HG03175 (cell line): ENCODE results near the gene TRPV4.
"Not testable (repeated sequence)": the region's sequence is repeated elsewhere in the genome, so short reads cannot be mapped to it uniquely, and the experiment has no call there.

Experiments used
- ATAC-seq: cut with Tn5 transposase; IDR thresholded peaks from one replicate; pipeline ENCODE4 v1.9.1; 2021; ENCODE audit warnings: mild to moderate bottlenecking, moderate library complexity; ENCODE audit not compliant: unreplicated experiment

TRPV4 gene

DNA sequence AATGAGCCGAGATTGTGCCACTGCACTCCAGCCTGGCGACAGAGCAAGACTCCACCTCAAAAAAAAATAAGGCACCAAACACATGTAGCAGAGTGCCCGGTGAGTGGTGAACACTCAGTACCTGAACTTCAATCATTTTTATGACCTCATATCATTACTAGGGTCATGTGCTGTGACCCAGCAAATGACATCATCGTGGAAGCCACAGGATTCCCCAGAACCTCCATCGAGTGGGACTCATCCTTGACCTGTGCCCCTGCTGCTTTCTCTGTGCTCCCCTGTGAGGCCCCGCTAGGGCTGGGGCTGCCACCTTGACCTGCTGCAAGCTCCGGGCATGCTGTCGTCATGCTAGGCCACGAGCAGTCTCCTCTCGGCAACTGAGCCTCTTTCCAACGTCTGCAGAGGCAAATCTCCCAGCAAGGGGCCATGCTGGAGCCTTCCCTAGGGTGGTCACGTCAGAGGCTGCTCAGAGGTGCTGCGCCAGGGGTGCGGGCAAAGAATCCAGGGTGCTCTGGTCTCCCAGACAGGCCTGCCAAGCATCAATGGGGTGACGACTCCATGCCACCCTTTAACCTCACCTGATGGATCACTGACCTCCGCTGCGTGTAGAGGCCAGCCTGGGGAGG is 28.6 kb upstream of the TRPV4 start:
- ATAC-seq, result no peak

GRCh38 chr12:109860977-109861376 is 27.8 kb upstream of the TRPV4 start:
- ATAC-seq, result no peak

GRCh38 chr12:109858764-109859163 is 25.6 kb upstream of the TRPV4 start:
- ATAC-seq, result no peak

- no peak for ATAC-seq
Measured at GRCh38 chr12:109857715-109858114, 24.5 kb upstream of the TRPV4 start.

- ATAC-seq, result no peak
Measured at GRCh38 chr12:109855377-109855776, 22.2 kb upstream of the TRPV4 start.

GRCh38 chr12:109850518-109850917 is 17.3 kb upstream of the TRPV4 start:
- ATAC-seq, result not testable (repeated sequence)

GRCh38 chr12:109847142-109847735 is 14.0 kb upstream of the TRPV4 start:
- ATAC-seq, result no peak

DNA sequence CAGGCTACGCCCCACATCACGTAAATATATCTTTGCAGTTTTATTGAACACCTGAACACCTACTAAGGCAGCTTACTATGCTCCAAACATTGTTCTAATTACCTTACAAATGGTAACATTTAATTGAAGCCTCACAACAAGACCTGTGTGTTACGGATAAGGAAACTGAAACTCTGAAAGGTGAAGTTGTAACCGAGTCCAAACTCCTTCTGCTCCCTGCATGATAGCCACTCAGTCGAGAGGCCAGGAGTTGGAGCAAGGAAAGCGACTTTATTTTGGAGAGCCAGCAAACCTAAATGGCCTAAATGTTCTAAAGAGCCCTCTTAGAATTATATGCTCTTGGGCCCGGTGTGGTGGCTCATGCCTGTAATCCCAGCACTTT is 12.6 kb upstream of the TRPV4 start:
- ATAC-seq, result no peak

DNA sequence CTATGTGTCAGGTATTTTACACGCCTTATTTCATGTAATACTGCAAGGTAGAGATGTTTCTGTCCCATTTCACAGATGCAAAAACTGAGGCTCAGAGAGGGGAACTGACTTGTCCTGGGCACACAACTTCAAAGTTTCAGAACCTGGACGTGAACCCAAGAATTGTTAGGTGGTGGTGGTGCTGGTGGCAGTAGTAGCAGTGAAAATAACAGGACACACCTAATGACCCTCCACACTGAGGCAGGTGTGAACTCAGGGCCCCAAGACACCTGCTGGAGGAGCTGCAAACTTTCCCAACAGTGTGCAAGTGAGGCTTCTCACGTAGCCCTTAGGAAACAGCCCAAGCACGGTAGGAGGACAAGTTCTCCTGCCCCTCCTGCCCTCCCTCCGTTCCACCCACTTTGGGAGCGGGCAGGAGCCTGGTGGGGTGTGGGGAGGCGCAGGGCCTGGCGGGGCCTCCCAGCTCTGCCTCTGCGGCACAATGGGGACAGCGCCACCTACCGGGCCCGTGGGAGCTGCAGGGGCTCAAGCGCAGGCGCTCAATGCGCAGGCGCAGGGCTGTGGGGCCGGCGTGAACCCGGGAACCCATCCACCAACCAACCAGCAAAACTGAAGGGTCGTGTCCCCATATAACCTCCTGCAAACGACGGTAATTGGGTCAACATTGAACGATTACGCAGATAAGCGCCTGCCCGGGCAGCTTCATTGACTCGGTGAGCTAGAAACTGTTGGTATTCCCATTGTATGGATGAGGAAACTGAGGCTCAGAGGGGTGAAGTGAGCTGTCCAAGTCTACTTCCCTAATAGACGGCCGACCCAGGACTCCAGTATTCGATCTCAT is 12.0 kb upstream of the TRPV4 start:
- peak; percentile 83 for ATAC-seq

GRCh38 chr12:109844091-109844490 is 10.9 kb upstream of the TRPV4 start:
- ATAC-seq, result no peak

- no peak for ATAC-seq
Measured at GRCh38 chr12:109842021-109842420, 8.8 kb upstream of the TRPV4 start.

- ATAC-seq, result no peak
Measured at GRCh38 chr12:109841356-109841755, 8.2 kb upstream of the TRPV4 start.

DNA sequence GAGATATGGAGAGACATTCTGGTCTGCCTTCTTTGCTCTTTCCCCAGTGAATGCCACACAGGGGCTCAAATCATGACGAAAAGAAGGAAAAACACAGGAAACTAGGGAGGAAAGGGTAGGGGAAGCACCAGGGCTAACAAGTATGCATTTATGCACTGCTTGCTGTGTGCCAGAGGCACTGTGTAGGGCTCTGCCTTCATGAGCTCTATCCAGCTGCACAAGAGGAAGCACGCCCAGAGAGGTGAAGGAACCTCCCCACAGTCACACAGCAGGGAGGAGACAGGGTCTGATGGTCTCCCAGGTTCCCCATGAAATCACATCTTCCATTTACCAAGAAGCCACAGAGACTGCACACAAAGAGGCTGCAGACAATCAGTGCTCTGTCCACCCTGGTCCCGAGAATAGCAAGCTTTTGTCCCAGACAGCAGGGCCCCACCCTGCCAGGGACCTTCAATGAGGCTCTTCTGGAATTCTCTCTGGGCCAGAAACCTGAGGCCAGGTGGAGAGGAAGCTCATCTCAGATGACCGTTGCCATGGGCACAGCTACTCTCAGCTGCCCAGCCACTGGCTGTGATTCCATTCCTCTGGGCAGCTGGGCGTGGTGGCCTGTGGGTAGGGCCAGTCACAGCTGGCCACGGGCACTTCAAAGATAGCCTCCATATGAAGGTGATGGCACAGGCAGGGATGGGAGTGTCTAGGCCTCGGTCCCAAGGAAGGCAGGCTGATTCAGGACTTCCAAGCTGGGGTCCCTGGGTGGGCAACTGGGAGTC is 7.3 kb upstream of the TRPV4 start:
- no peak for ATAC-seq

DNA sequence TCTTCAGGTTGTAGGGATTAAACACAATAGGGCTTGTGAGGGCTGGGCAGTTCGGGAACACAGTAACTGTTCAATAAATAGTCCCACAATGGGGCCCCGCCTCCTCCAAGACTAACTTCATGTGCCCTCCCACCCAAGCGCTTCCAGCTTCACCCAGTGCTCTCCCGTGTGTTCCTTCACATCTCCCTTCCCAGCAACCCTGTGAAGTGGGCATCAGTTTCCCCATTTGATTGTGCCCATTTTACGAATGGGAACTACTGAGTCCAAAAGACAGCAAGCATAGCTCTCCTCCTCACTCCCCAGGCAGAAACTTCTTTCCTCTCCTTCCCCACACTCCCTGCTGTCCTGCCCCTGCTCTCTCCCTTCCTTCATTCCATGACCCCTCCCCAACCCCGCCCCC is 6.2 kb upstream of the TRPV4 start:
- no peak for ATAC-seq

DNA sequence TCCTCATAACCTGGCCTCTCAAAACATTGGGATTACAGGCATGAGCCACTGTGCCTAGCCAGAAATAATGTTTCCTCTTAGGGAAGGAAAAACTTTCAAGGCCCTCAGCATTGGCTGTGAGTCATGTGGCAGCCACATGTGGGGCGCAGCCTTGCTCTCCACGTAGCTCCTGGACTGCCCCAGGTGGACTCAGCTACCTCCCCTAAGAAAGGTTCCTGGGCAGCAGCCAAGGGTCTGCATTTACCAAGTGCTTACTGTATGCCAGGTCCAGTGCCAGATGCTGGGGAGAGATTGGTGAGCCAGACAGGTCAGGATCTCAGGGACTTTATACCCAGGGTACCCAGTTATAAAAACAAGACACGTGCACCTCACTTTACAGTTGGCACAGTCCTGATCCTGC is 3.7 kb upstream of the TRPV4 start:
- no peak for ATAC-seq

DNA sequence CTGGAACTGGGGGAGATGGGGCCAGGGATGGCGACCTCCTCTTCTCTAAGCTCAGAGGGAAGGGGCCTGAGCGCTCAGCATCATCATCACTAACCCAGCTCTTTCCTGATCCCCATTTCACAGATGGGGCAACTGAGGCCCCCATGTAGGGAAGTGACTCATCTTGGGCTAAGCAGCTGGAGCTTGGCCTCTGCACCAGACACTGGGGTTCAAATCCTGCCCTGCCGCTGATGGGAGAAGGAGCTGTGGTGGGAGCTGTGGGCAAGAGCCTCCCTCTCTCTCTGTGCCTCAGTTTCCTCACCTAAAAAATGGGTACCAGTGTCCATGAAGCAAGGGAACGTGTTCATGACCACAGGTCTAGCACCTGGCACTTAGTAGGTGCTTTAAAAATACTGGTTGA is 2.6 kb upstream of the TRPV4 start:
- no peak for ATAC-seq

- ATAC-seq, result no peak
Measured at GRCh38 chr12:109832541-109833306, 474 bp downstream of the TRPV4 start.

- no peak for ATAC-seq
Measured at GRCh38 chr12:109831929-109832328, 1.3 kb downstream of the TRPV4 start.

DNA sequence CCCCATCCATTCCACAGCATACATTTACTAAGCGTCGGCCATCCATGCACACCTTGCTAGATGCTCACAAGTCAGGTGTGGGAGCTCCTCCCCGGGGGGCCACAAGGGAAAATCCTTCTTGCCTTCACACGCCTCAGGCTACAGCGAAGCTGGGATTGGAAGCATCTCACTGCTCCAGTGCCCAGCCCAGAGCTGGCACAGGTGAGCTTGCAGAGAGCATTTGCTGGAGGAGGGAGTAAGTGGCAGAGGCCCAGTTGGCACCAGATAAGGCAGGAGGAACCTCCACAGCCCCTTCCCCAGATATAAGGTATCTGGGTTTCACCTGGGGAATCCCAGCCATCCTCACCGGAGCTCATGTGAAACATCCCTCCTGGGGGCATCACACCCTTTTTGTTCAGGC is 1.8 kb downstream of the TRPV4 start:
- ATAC-seq, result no peak

DNA sequence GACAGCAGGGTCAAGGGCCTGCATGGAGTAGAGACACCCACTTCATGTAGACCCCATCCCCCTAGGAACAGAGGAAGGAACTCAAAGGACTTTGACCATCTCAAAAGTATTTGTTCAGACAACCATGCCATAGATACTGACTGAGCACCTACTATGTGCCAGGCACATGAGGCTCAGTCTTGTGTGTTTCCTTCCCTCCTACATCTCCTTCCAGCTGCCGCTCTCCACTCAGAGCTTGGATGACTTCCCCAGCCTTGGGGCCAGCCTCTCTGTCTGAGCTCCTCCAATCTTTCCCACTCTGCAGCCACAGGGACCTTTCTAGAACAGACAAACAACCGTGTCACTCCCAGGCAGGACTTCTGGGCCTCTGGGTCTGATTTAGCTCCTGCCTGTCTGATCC is 2.5 kb downstream of the TRPV4 start:
- no peak for ATAC-seq

- no peak for ATAC-seq
Measured at GRCh38 chr12:109830267-109830666, 2.9 kb downstream of the TRPV4 start.
